Measurements from ENCODE around the gene WDR20. TPM values are rescaled to one million over a fixed set of nuclear protein-coding genes. Genes with fewer than 3 reads are reported as not detected.

The WDR20 gene
- total RNA-seq, 1 donor from 2014 or later: 33.4 TPM

- peaks cover 64% of the 10 kb centered on the region for H3K4me1 Mint-ChIP-seq (ENCODE audit: unreplicated experiment)
- TF ChIP-seq, protein P1, sequence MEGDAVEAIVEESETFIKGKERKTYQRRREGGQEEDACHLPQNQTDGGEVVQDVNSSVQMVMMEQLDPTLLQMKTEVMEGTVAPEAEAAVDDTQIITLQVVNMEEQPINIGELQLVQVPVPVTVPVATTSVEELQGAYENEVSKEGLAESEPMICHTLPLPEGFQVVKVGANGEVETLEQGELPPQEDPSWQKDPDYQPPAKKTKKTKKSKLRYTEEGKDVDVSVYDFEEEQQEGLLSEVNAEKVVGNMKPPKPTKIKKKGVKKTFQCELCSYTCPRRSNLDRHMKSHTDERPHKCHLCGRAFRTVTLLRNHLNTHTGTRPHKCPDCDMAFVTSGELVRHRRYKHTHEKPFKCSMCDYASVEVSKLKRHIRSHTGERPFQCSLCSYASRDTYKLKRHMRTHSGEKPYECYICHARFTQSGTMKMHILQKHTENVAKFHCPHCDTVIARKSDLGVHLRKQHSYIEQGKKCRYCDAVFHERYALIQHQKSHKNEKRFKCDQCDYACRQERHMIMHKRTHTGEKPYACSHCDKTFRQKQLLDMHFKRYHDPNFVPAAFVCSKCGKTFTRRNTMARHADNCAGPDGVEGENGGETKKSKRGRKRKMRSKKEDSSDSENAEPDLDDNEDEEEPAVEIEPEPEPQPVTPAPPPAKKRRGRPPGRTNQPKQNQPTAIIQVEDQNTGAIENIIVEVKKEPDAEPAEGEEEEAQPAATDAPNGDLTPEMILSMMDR (conservative IDR thresholded peaks at IDR 0.05): no peak
- H3K27ac Mint-ChIP-seq: peak overlapping the region; percentile 97
- H3K4me3 Mint-ChIP-seq: peak overlapping the region; percentile 78
- peak; percentile 50 for DNase-seq (ENCODE audit: extremely low spot score, unreplicated experiment)
- peaks cover 5% of the 10 kb centered on the region for H3K36me3 Mint-ChIP-seq
- no peaks in the 10 kb centered on the region for H3K27me3 Mint-ChIP-seq
- no peaks in the 10 kb centered on the region for H3K9me3 Mint-ChIP-seq
These were observed 47.9 kb downstream of the WDR20 start for GRCh38 chr14:102187568-102188001.

GRCh38 chr14:102188187-102188586 is 48.5 kb downstream of the WDR20 start:
- DNase-seq (ENCODE audit: extremely low spot score, unreplicated experiment): peak; percentile 37
- Mint-ChIP-seq H3K27me3 (no peaks in the 10 kb centered on the region), H3K9me3 (no peaks in the 10 kb centered on the region), H3K4me1 (ENCODE audit: unreplicated experiment) (peaks cover 64% of the 10 kb centered on the region), H3K4me3 (no peak overlapping the region), H3K27ac (peak overlapping the region; percentile 97), H3K36me3 (peaks cover 7% of the 10 kb centered on the region)
- TF ChIP-seq, protein P1 (conservative IDR thresholded peaks at IDR 0.05): no peak

DNA sequence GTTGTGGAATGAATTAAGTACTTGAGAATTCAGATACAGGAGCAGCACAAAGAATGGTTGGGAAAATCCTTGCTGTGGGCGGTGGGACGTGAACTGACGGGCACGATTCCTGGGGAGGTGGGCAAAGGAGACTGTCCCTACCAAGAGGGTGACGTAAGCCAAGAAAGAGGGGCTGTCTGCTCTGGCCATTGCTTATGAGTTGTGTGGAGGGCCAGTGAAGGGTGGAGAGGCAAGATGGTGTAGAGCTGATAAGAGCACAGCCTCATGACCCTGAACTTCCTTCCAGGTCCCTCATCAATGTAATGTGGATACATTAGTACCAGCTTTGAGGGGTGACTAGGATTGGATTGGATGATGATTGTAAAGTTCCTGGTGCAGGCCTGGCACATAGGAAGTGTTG is 50.2 kb downstream of the WDR20 start:
- H3K4me1 Mint-ChIP-seq (ENCODE audit: unreplicated experiment): peaks cover 52% of the 10 kb centered on the region
- H3K36me3 Mint-ChIP-seq: peaks cover 7% of the 10 kb centered on the region
- H3K9me3 Mint-ChIP-seq: no peaks in the 10 kb centered on the region
- DNase-seq (ENCODE audit: extremely low spot score, unreplicated experiment): no peak
- H3K27me3 Mint-ChIP-seq: no peaks in the 10 kb centered on the region
- H3K27ac Mint-ChIP-seq: peak overlapping the region; percentile 85
- TF ChIP-seq, protein P1 (conservative IDR thresholded peaks at IDR 0.05): no peak
- H3K4me3 Mint-ChIP-seq: no peak overlapping the region

GRCh38 chr14:102192840-102193502 is 53.3 kb downstream of the WDR20 start:
- Mint-ChIP-seq H3K4me3 (peak overlapping the region; percentile 49), H3K9me3 (no peaks in the 10 kb centered on the region), H3K27me3 (no peaks in the 10 kb centered on the region), H3K4me1 (ENCODE audit: unreplicated experiment) (peaks cover 37% of the 10 kb centered on the region), H3K36me3 (peaks cover 21% of the 10 kb centered on the region), H3K27ac (peak overlapping the region; percentile 39)
- TF ChIP-seq, protein P1 (conservative IDR thresholded peaks at IDR 0.05): no peak
- no peak for DNase-seq (ENCODE audit: extremely low spot score, unreplicated experiment)

DNA sequence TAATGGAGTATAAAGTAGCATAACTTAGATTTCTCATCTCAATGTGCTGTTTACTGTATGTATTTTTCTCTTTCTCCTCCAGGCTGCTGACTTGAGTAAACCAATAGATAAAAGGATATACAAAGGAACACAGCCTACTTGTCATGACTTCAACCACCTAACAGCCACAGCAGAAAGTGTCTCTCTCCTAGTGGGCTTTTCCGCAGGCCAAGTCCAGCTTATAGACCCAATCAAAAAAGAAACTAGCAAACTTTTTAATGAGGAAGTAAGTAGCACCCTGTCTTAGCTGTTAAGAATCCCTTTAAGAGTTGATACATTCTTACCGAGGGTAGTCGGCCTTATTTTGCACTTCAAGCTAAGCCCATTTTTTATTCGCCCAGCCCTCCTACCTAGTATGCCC is 55.2 kb downstream of the WDR20 start:
- Mint-ChIP-seq H3K36me3 (peaks cover 21% of the 10 kb centered on the region), H3K4me3 (no peak overlapping the region), H3K9me3 (no peaks in the 10 kb centered on the region), H3K27me3 (no peaks in the 10 kb centered on the region), H3K4me1 (ENCODE audit: unreplicated experiment) (peaks cover 35% of the 10 kb centered on the region), H3K27ac (no peak overlapping the region)
- DNase-seq (ENCODE audit: extremely low spot score, unreplicated experiment): no peak
- TF ChIP-seq, protein P1 (conservative IDR thresholded peaks at IDR 0.05): no peak

Measured in type B pancreatic cell (in vitro differentiated cells).